AML-193 (cell line): Measurements from ENCODE around the gene CAPN2.
"Not testable (repeated sequence)": the region's sequence is repeated elsewhere in the genome, so short reads cannot be mapped to it uniquely, and the experiment has no call there.

ENCODE experiments used
- DNase-seq, 2 experiments: peaks; one replicate each; lab custom pipeline; 2025; lab: John Stamatoyannopoulos, UW

The CAPN2 gene

DNA sequence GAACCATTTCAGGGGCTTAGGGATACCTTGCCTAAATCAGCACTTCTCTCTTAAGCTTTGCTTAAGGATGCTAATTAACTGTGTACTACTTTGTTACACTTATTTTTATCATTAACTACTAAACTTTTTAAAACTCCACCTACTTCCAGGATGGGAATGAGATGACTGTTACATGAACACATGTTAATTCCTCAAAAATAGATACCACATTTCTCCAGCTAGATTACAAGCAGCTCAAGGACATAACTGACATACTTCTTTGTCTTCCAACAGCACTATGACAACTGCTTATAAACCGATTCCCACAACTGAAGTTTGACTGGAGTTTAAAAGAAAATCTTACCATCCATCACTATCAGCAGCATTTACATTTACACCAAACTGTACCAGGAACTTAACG is 79.7 kb downstream of the CAPN2 start:
- DNase-seq, result no peak

DNA sequence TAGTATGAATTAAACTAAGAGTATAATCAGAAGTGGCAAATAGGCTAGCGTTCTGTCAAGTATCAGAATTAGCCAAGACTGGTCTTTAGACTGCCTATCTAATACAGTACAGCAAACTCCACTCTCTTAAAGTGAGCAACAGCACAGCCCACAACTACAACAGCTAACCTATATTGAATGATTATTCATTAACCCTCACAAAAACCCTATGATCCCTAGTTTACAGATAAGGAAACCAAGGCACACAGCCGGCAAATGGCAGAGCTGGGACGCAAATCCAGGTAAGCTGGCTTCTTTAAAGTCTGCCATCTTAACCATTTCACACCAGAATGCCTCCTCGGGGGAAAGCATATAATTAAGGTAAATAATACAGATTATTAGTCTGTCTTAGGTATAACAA is 81.4 kb downstream of the CAPN2 start:
- no peak for DNase-seq

DNA sequence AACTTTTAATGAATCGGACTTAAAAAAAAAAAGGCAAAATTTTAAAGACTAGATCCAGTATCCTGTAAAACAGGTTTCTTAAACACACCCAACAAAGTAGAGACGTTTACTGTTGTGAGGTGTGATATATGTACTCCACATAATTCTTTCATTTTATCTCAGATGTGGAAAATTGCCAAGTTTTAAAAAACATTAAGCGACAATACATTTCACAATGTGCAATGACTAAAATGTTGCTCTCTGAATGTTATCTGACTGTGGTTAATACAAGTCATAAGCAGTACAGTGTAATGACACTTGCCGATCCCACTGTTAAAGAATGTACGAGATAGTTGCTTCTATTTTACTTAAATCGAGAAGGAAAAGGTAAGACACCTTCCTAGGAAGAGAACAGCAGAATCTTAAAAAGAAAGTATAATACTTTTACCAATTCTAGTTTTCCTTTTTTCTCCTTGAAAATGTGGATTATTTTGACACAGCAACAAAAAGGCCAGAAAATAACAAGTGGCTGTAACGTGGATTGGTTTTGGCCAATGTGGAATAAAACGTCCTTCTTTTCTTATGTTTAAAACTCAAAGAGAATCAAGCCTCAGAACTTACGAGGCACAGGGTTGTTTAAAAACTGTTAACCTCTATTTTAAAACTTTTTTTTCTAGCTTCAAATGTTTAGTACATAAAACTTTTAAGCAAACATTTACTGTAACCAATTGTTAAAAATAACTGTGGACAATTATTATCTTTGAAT is 82.0 kb downstream of the CAPN2 start:
- DNase-seq, result no peak

DNA sequence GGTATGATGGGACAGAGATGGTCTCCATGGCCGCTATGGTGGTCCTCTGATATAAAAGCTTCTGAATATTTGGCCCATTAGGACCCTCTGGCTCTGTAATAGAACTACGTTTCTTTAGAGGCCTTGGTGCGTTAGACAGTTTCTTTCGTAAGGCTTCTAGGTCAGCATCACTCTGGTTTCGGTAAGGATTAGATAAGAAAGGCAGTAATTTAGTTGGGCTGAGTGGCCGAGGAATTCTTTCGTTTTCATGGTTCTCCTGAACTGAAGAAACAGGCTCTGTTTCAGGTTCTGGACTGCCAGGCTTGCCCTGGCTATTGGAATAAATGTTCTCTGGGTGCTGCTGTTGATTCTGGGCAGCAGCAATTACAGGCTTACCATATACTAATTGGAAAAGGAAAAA is 83.9 kb downstream of the CAPN2 start:
- no peak for DNase-seq

DNA sequence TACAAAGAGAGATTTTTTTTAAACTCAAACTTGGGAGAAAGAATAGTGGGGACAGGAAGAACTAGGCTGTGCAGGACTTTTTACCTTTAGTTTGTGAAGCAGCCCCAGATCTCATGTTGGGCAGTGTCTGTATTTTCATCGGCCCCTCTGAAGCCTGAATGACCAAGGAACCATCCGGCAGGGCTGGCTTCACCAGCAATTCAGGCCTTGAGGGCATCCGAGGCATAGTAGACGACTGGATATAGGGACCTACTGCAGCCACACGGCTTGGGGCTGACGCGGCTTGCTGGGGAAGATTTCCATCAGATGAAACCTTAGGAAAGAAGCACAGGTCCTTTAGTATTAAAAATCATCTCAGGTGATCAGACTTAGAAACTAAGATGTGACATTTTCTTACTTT is 89.7 kb downstream of the CAPN2 start:
- no peak for DNase-seq

DNA sequence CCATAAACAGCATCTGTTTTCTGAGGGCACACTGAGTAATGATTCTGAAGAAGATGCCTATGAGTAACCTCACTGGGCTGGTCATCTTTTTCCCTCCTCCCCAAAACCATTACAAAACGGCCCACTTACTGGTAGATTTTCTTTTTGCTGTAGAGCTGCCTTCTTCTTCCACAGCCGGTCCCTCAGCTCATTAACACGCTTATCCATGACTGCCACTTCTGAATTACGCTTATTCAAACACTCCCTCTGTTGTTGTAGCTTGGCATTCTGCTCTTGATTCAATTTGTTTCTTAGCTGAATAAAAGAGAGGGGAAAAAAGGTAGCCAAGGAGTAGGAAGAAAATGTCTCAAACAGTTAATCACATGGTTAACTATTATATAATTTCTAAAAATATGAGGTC is 90.3 kb downstream of the CAPN2 start:
- no peak for DNase-seq

DNA sequence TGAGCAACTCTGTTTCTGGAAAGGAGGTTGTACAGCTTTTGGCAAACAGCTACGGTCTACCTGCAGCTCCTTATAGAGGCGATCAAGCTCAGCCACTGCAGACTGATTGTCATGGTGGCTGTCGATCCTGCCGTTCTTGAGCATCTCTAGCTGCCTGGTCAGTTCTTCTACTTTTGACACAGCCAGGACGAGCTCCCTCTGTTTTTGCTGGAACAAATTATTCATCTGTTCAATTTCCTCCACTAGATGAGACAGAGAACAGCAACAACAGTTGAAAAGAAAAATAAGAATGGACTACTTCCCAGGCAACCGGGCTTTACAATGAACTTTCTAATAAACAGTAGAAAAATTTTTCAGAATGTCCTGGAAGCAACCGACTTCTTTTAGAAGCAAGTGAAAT is 90.9 kb downstream of the CAPN2 start:
- no peak for DNase-seq

DNA sequence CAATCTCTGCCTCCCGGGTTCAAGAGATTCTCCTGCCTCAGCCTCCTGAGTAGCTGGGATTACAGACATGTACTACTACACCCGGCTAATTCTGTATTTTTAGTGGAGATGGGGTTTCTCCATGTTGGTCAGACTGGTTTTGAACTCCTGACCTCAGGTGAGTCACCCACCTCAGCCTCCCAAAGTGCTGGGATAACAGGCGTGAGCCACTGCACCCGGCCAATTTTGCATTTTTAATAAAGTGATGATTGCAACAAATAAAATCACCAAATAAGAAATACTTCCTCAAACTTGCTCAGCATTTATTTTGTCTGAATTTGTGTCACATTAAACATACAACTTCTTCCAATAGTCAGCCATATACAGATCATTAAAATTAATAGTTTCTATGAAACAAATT is 97.6 kb downstream of the CAPN2 start:
- not testable (repeated sequence) for DNase-seq

DNA sequence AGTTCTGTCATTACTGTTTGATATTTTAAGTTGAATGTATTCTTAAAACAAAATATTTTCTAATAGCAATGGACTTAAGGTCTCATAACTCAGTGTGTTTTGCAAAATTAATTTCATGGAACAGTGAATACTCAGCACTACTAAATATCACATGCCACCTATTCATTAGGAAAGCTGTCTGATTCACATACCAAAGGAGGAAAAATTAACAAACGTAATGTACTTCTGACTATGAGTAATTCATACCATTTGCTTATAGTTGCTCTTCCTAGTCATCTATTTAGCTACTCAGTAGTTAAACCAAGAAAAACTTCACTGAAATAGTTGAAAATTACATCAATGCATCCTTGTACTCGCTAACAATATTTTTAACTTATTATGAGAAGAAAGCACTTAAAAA is 98.2 kb downstream of the CAPN2 start:
- DNase-seq, result no peak

DNA sequence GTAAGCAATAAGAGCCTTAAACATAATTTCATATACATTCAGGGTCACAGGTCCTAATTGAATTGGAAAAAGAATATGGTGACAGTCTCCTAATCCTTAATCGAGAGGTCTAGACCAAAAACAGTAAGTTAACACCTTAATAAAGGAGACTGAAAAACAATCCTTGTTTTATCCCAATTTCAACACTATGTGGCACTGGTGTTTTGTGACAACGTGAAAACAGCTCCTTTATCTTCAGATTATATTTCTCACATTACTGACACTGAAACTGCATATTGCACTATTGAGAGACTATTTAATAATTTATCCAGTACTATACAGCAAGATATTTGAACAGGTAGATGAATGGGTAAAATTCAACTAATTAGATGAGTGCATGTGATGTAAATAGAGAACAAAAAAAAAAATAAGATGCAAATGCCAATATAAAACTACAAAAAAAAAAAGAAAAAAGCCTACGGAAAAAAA is 99.3 kb downstream of the CAPN2 start:
- DNase-seq, result peak; percentile 58 to 63

DNA sequence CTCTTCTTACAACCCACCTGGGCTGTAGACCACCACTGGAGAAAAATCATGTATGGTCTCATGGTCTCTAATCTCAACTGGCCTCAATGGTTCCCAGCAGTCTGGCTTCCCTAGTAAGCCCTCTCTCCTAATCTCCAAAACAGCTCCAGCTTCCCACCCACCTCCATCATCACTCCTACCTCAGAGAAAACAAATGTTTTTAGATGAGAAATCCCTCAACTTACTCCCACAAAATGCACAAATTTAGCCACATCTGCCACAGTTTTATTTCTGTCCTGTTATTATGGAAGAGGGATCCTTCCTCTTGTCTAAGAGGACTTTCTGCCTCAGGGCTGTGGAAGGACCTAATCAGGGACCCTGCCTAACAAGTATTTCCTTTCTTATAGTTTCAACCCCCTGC is 101.3 kb downstream of the CAPN2 start:
- no peak for DNase-seq

DNA sequence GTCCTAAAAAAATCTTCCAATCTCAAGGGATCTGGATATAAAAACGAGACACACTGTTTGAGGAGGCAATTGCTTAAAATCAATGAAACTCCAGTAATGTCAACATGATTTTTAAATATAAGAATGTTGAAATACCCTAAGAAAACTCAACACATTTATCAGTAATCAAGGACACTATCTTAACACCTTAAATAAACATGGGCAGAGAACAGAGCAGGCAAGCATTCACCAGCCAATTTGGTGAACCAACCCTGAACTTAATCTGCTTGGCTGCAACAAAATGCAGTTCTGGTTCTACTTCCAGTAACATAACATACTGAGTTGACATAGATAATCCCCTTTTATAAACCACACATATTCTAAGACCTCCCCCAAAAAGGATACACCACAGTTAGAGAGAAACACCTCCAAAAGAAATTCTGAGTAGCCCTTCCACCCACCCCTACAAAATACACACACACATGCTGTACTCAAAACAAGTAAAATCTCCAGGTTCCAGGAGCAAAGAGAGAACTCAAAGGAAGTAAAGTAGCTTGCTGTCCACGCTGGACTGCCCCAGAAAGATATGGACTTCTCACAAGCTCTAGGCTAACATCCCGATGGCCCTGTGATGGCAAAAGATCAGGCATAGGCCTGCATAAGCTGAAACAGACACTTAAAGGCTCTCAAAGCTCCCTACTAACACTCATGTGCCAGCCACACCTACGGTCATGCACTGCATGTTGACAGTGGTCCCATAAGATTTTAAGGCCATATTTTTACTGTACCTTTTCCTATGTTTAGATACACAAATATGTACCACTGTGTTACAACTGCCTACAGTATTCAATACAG is 102.9 kb downstream of the CAPN2 start:
- no peak for DNase-seq

DNA sequence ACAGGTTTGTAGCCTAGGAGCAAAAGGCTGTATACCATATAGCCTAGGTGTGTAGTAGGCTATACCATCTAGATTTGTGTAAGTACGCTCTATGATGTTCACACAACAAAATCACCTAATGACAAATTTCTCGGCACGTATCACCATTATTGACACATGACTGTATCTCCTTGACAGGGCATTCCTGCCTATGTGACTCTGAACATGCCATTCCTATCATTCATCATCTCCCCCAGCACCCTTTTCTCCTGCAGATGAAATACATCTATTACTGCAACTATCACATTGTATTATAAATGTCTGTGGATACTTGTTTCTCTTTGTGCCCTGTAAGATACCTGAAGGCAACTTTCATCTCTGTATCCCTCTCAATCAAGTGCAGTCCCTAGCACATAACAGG is 103.5 kb downstream of the CAPN2 start:
- DNase-seq, result no peak

DNA sequence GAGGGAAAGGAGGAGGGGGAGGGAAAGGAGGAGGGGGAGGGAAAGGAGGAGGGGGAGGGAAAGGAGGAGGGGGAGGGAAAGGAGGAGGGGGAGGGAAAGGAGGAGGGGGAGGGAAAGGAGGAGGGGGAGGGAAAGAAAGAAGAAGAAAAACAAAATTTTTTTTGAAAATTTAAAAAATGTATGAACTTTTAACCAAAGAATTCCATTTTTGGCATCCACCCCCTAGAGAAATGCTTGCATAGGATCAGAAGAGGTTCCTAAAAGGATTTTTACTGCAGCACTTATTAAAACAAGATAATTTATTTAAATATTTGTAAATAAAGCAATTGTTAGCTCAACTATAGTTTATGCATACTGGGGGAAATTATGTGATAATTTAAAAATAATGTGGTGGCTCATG is 104.9 kb downstream of the CAPN2 start:
- not testable (repeated sequence) for DNase-seq

DNA sequence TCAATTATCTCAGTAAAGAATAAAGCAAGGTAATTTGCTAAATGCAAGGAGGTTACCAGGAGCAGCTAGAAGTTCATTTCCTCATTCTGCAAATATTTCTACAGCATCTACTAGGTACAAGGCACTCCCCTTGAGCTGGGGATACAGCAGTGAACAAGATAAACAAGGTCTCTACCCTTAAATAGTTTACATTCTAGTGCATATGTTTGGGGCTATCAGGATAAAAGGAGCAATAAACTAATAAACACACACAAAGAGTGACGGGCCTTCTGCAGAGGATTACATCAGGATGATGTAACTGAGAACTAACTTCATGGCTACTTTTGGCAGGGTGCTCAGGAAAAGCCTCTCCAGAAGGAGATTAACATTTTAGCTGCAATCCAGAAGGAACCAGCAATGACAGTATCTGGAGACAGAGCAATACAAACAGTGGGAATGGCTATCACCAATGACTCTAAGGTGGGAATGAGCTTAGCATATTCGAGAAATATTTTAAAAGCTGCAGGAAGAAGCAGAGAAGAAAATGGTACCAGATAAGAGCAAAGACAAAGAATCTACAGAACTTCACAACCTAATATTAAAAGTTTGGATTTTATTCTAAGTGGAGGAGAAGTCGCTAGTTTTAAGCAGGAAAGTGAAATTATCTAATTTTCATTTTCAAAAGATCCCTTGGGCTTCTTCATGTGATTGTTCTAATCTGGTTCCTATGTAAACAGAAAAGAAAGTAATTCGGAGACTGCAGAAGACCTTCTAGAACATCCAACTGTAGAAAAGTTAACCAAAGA is 107.6 kb downstream of the CAPN2 start:
- DNase-seq, result no peak

DNA sequence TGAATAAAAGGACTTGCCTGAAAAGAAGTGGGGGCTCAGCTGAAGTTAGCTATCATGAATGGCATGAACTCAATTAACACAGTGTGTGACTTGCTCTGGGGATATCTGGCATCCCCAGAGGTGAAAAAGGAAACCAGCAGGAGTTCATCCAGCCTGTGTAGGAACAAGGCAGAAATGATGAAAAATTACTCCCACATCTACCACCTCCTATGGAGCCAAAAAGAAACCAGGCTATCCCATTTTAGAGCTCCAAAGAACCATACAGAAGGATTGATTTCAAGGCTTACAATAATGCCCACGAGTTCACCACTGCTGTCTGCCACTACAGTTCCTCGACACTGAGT is 108.1 kb downstream of the CAPN2 start:
- no peak for DNase-seq

DNA sequence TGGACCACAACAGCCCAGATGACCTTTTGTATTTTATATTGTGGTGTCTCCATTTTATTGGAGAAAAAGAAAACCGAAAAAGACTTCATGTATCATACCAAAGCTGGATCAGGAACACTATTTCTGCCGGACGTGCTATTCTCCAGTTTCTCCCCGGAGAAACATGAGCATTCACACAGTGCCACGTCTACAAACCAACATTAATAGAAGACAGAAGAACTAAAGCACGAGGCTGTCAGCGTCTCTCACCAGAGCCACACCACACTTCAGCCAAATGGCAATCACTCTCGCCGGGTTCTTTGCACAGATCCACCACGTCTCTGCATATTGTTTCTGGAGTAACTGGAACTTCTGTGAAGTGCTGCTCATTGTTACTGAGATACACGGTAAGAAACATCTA is 108.6 kb downstream of the CAPN2 start:
- DNase-seq, result no peak

DNA sequence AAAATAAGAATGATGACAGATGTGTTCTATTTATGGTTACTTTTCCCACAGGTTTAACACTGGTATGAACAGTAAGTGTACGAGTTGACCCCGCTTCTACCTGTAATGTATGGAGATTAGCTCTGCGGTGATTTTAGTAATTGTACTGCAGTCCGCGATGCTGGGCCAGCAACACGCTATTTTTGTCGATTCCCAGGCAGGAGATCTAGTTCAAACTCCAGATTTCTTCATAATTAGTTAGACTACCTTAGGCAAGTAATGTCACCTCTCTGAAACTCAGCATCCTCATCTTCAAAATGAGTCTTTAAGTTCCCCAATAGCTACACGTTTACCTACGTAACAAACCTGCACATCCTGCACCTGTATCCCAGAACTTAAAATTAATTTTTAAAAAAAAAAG is 111.9 kb downstream of the CAPN2 start:
- DNase-seq, result no peak

DNA sequence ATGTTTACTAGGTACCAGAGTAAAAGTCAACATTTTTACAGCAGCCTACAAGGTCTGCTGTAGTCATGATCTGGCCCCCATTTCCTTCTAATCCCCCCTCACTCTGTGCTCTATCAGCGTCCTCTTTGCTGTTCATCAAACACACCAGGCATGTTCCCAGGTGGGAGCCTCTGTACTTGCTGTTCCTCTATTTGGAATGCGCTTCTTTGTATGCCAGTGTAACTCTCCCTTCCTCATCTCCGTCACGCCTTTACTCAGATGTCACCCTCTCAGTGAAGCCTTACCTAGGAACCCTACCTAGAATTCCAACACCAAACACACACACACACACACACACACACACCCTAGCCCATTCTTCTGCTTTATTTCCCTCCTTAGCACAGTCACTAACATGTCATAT is 112.4 kb downstream of the CAPN2 start:
- DNase-seq, result no peak
